GM19351 (cell line): ENCODE measurements around the gene FLACC1.
"Not testable (repeated sequence)": the region's sequence is repeated elsewhere in the genome, so short reads cannot be mapped to it uniquely, and the experiment has no call there.

Source experiments
- ATAC-seq: cut with Tn5 transposase; IDR thresholded peaks from one replicate; pipeline ENCODE4 v1.9.1; 2021; ENCODE audit warnings: mild to moderate bottlenecking, moderate library complexity; ENCODE audit not compliant: unreplicated experiment

The FLACC1 gene

GRCh38 chr2:201349601-201350000 is 7.5 kb downstream of the FLACC1 start:
- ATAC-seq: no peak

- ATAC-seq: no peak
Observed at GRCh38 chr2:201348758-201349157, 8.4 kb downstream of the FLACC1 start.

- no peak for ATAC-seq
Observed at GRCh38 chr2:201347138-201347537, 10.0 kb downstream of the FLACC1 start.

- ATAC-seq: no peak
Observed at GRCh38 chr2:201345625-201346213, 11.4 kb downstream of the FLACC1 start.

GRCh38 chr2:201344663-201345366 is 12.3 kb downstream of the FLACC1 start:
- ATAC-seq: peak; percentile 87

- ATAC-seq: no peak
Observed at GRCh38 chr2:201343559-201343958, 13.6 kb downstream of the FLACC1 start.

- ATAC-seq: no peak
Observed at GRCh38 chr2:201342923-201343322, 14.2 kb downstream of the FLACC1 start.

- ATAC-seq: no peak
Observed at GRCh38 chr2:201329409-201329808, 27.7 kb downstream of the FLACC1 start.

- no peak for ATAC-seq
Observed at GRCh38 chr2:201327678-201328077, 29.5 kb downstream of the FLACC1 start.

GRCh38 chr2:201322772-201323171 is 34.4 kb downstream of the FLACC1 start:
- no peak for ATAC-seq

- no peak for ATAC-seq
Observed at GRCh38 chr2:201320701-201321100, 36.4 kb downstream of the FLACC1 start.

GRCh38 chr2:201320257-201320656 is 36.9 kb downstream of the FLACC1 start:
- no peak for ATAC-seq

GRCh38 chr2:201319511-201319910 is 37.6 kb downstream of the FLACC1 start:
- ATAC-seq: no peak

GRCh38 chr2:201313362-201313761 is 43.8 kb downstream of the FLACC1 start:
- ATAC-seq: no peak

GRCh38 chr2:201308914-201309313 is 48.2 kb downstream of the FLACC1 start:
- ATAC-seq: no peak

GRCh38 chr2:201307876-201308275 is 49.3 kb downstream of the FLACC1 start:
- no peak for ATAC-seq

GRCh38 chr2:201299929-201300328 is 57.2 kb downstream of the FLACC1 start:
- not testable (repeated sequence) for ATAC-seq

GRCh38 chr2:201298462-201299052 is 58.6 kb downstream of the FLACC1 start:
- ATAC-seq: no peak

- not testable (repeated sequence) for ATAC-seq
Observed at GRCh38 chr2:201290457-201291148, 66.5 kb downstream of the FLACC1 start.

GRCh38 chr2:201285499-201285898 is 71.6 kb downstream of the FLACC1 start:
- no peak for ATAC-seq

- ATAC-seq: no peak
Observed at GRCh38 chr2:201280191-201281040, 76.7 kb downstream of the FLACC1 start.
